ENCODE data around the gene DIO2.

DIO2 gene

GRCh38 chr14:80172375-80173051 lies 38.8 kb downstream of the DIO2 start:
- TF ChIP-seq CTCF (conservative IDR thresholded peaks at IDR 0.05; ENCODE audit: low read length), result no peak
- no peak for DNase-seq (ENCODE audit: low read depth)
- H3K4me3 ChIP-seq (ENCODE audit: low read length), result no peak overlapping the region

- DNase-seq (ENCODE audit: low read depth), result no peak
- TF ChIP-seq CTCF (conservative IDR thresholded peaks at IDR 0.05; ENCODE audit: low read length), result no peak
- no peak overlapping the region for H3K4me3 ChIP-seq (ENCODE audit: low read length)
These were observed 43.4 kb downstream of the DIO2 start for GRCh38 chr14:80167793-80168448.

GRCh38 chr14:80164991-80165721 lies 46.1 kb downstream of the DIO2 start:
- no peak for TF ChIP-seq CTCF (conservative IDR thresholded peaks at IDR 0.05; ENCODE audit: low read length)
- H3K4me3 ChIP-seq (ENCODE audit: low read length), result no peak overlapping the region
- peak; percentile 2 for DNase-seq (ENCODE audit: low read depth)

- no peak overlapping the region for H3K4me3 ChIP-seq (ENCODE audit: low read length)
- DNase-seq (ENCODE audit: low read depth), result no peak
- TF ChIP-seq CTCF (conservative IDR thresholded peaks at IDR 0.05; ENCODE audit: low read length), result no peak
These were observed 58.5 kb downstream of the DIO2 start for GRCh38 chr14:80152763-80153162.

GRCh38 chr14:80152166-80152565 lies 59.1 kb downstream of the DIO2 start:
- no peak for TF ChIP-seq CTCF (conservative IDR thresholded peaks at IDR 0.05; ENCODE audit: low read length)
- H3K4me3 ChIP-seq (ENCODE audit: low read length), result no peak overlapping the region
- no peak for DNase-seq (ENCODE audit: low read depth)

GRCh38 chr14:80150301-80150700 lies 61.0 kb downstream of the DIO2 start:
- no peak for DNase-seq (ENCODE audit: low read depth)
- TF ChIP-seq CTCF (conservative IDR thresholded peaks at IDR 0.05; ENCODE audit: low read length), result no peak
- no peak overlapping the region for H3K4me3 ChIP-seq (ENCODE audit: low read length)

Measured in AG10803 (cell line).